ENCODE measurements around the gene LAMA3. TPM values are rescaled to one million over a fixed set of nuclear protein-coding genes. Genes with fewer than 3 reads are reported as not detected.

The LAMA3 gene
- total and polyA plus RNA-seq, 12 donors: 1.6 to 10.2 (median 4.0) TPM

- WGBS, 4 donors: 83 to 86% (median 85%) methylated on average over 8 of the region's 8 CpGs
- Histone ChIP-seq H3K9me3 (replicated peaks in 1 of 3) (no peaks in the 10 kb centered on the region), H3K36me3 (replicated peaks in 1 of 2) (no peaks in the 10 kb centered on the region), H3K27ac (no peak overlapping the region), H3K27me3 (no peaks in the 10 kb centered on the region), H3K4me1 (replicated peaks in 1 of 2) (no peaks in the 10 kb centered on the region), H3K4me3 (no peak overlapping the region)
- DNase-seq: no peak
- no peak for TF ChIP-seq CTCF (IDR thresholded peaks at IDR 0.05)
- no peak for TF ChIP-seq POLR2A (IDR thresholded peaks at IDR 0.05)
- intact Hi-C loops (cut with DNase I): no loop called here
These were observed 164.4 kb downstream of the LAMA3 start for GRCh38 chr18:23853448-23854195.

- Histone ChIP-seq H3K4me1 (replicated peaks in 1 of 2) (no peaks in the 10 kb centered on the region), H3K36me3 (replicated peaks in 1 of 2) (no peaks in the 10 kb centered on the region), H3K4me3 (no peak overlapping the region), H3K27me3 (no peaks in the 10 kb centered on the region), H3K9me3 (replicated peaks in 1 of 3) (no peaks in the 10 kb centered on the region), H3K27ac (no peak overlapping the region)
- no peak for TF ChIP-seq POLR2A (IDR thresholded peaks at IDR 0.05)
- TF ChIP-seq CTCF (IDR thresholded peaks at IDR 0.05): no peak
- no peak for DNase-seq
- intact Hi-C loops (cut with DNase I): no loop called here
- WGBS, 4 donors: 87 to 96% (median 94%) methylated on average over 5 of the region's 5 CpGs
These were observed 166.5 kb downstream of the LAMA3 start for GRCh38 chr18:23855721-23856120.

GRCh38 chr18:23856466-23857163 lies 167.4 kb downstream of the LAMA3 start:
- DNase-seq: no peak
- no peaks in the 10 kb centered on the region for H3K9me3 ChIP-seq (replicated peaks in 1 of 3)
- H3K27ac ChIP-seq: no peak overlapping the region
- intact Hi-C loops (cut with DNase I): no loop called here
- TF ChIP-seq CTCF (IDR thresholded peaks at IDR 0.05) (no peak), POLR2A (IDR thresholded peaks at IDR 0.05) (no peak)
- no peak overlapping the region for H3K4me3 ChIP-seq
- no peaks in the 10 kb centered on the region for H3K27me3 ChIP-seq
- no peaks in the 10 kb centered on the region for H3K4me1 ChIP-seq (replicated peaks in 1 of 2)
- no peaks in the 10 kb centered on the region for H3K36me3 ChIP-seq (replicated peaks in 1 of 2)
- 74 to 88% (median 85%) methylated on average over 5 of the region's 5 CpGs for WGBS, 4 donors

- Histone ChIP-seq H3K36me3 (replicated peaks in 1 of 2) (no peaks in the 10 kb centered on the region), H3K4me3 (no peak overlapping the region), H3K4me1 (replicated peaks in 1 of 2) (no peaks in the 10 kb centered on the region), H3K27me3 (no peaks in the 10 kb centered on the region), H3K27ac (no peak overlapping the region), H3K9me3 (replicated peaks in 1 of 3) (no peaks in the 10 kb centered on the region)
- 95 to 100% (median 99%) methylated on average over 3 to 5 of the region's 5 CpGs for WGBS, 4 donors
- TF ChIP-seq CTCF (IDR thresholded peaks at IDR 0.05): no peak
- no peak for TF ChIP-seq POLR2A (IDR thresholded peaks at IDR 0.05)
- no peak for DNase-seq
- intact Hi-C loops (cut with DNase I): no loop called here
These were observed 167.9 kb downstream of the LAMA3 start for GRCh38 chr18:23857164-23857552.

Measured in adrenal gland (tissue), 12 donors.